Vagina (tissue), 2 donors: ENCODE results near the gene ALG9. TPM values are rescaled to one million over a fixed set of nuclear protein-coding genes. Genes with fewer than 3 reads are reported as not detected.

ENCODE experiments used
- DNase-seq, 2 donors: peaks; one replicate each; pipeline ENCODE4 v3.0.0-alpha.2; 2017; ENCODE audit errors: extremely low spot score in 2 of 2
- H3K27ac ChIP-seq: fragments of 200-600 bp; sonication (generic); one replicate; pipeline ENCODE4 v1.5.1; 2019
- H3K27me3 ChIP-seq: fragments of 200-600 bp; sonication (generic); one replicate; pipeline ENCODE4 v1.5.1; 2019
- H3K36me3 ChIP-seq, 2 donors: fragments of 200-600 bp; sonication (generic); one replicate each; pipeline ENCODE4 v1.5.1; 2017 to 2019
- H3K4me1 ChIP-seq: fragments of 200-600 bp; sonication (generic); one replicate; pipeline ENCODE4 v1.5.1; 2019
- H3K4me3 ChIP-seq, 2 donors: fragments of 200-600 bp; sonication (generic); 1 replicate in 1 of 2; 2 replicates in 1 of 2; pipeline ENCODE4 v1.5.1; 2016 to 2019
- H3K9me3 ChIP-seq: fragments of 200-600 bp; sonication (generic); one replicate; pipeline ENCODE4 v1.5.1; 2019
- CTCF ChIP-seq, 3 experiments: fragments of 450-650 bp in 2 of 3; fragments of 200-600 bp in 1 of 3; sonication (generic) in 1 of 3; IDR thresholded peaks; one replicate each; pipeline ENCODE4 v1.5.1; 2017 to 2019; ENCODE audit warnings: antibody characterized with exemption in 3 of 3, mild to moderate bottlenecking in 2 of 3, moderate library complexity in 2 of 3
- POLR2A ChIP-seq, 2 donors: fragments of 450-650 bp; IDR thresholded peaks; one replicate each; pipeline ENCODE4 v1.6.1; 2017; ENCODE audit warnings: antibody characterized with exemption in 2 of 2, mild to moderate bottlenecking in 2 of 2, moderate library complexity in 2 of 2
- POLR2AphosphoS5 ChIP-seq, 2 donors: sonication (generic); formaldehyde crosslinking; IDR thresholded peaks; one replicate each; pipeline ENCODE4 v1.9.0; 2017; ENCODE audit warnings: antibody characterized with exemption in 2 of 2, mild to moderate bottlenecking in 2 of 2, low read depth in 1 of 2; ENCODE audit not compliant: insufficient read depth in 1 of 2
- intact Hi-C: fragments of 100-400 bp; cut with DNase I; formaldehyde crosslinking; loops from one replicate; pipeline ENCODE4 v1.15.1; 2023
- total RNA-seq: library from RNA; depleted of rRNA; stranded (reverse); fragments of >200 nt; gene quantifications from one replicate; pipeline ENCODE4 v1.2.3, GENCODE V29; 2016

Gene ALG9
- total RNA-seq, 1 donor from 2014 or later: 31.7 TPM

- no peaks in the 10 kb centered on the region for H3K27me3 ChIP-seq
Observed at GRCh38 chr11:111792955-111793500, 78.4 kb downstream of the ALG9 start.

GRCh38 chr11:111792314-111792713, 79.1 kb downstream of the ALG9 start:
- Histone ChIP-seq H3K27me3 (no peaks in the 10 kb centered on the region), H3K36me3 (peaks cover 0 to 3% of the 10 kb centered on the region in 2 donors), H3K9me3 (no peaks in the 10 kb centered on the region), H3K4me1 (peaks cover 13% of the 10 kb centered on the region), H3K4me3 (no peak overlapping the region), H3K27ac (no peak overlapping the region)
- DNase-seq: no peak
- TF ChIP-seq CTCF (IDR thresholded peaks at IDR 0.05): no peak
- no peak for TF ChIP-seq POLR2AphosphoS5 (IDR thresholded peaks at IDR 0.05; ENCODE audit: insufficient read depth in 1 of 2, low read depth in 1 of 2)
- no peak for TF ChIP-seq POLR2A (IDR thresholded peaks at IDR 0.05)
- intact Hi-C loops: no loop called here

More at GRCh38 chr11:111792955-111793500, 78.4 kb downstream of the ALG9 start:
- Histone ChIP-seq H3K9me3 (no peaks in the 10 kb centered on the region), H3K36me3 (peaks cover 0 to 3% of the 10 kb centered on the region in 2 donors), H3K4me1 (peaks cover 13% of the 10 kb centered on the region), H3K4me3 (no peak overlapping the region), H3K27ac (no peak overlapping the region)
- intact Hi-C loops: no loop called here
- TF ChIP-seq CTCF (IDR thresholded peaks at IDR 0.05) (no peak), POLR2A (IDR thresholded peaks at IDR 0.05) (no peak), POLR2AphosphoS5 (IDR thresholded peaks at IDR 0.05; ENCODE audit: insufficient read depth in 1 of 2, low read depth in 1 of 2) (no peak)
- DNase-seq: no peak

DNA sequence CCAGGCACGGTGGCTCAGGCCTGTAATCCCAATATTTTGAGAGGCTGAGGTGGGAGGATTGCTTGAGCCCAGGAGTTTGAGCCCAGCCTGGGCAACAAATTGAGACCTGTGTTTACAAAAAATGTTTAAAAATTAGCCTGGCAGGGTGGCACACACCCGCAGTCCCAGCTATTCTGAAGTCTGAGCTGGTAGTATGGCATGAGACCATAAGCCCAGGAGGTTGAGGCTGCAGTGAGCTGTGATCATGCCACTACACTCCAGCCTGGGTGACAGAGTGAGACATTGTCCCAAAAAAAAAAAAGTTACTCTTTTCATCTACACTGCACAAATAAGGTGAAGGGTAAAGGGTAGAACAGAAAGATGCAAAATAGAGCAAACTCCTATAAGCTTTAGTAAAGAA, 82.9 kb downstream of the ALG9 start:
- H3K9me3 ChIP-seq: no peaks in the 10 kb centered on the region
- H3K4me3 ChIP-seq: no peak overlapping the region
- H3K27ac ChIP-seq: no peak overlapping the region
- intact Hi-C loops: no loop called here
- H3K36me3 ChIP-seq: peaks cover 0 to 25% of the 10 kb centered on the region in 2 donors
- H3K27me3 ChIP-seq: no peaks in the 10 kb centered on the region
- no peaks in the 10 kb centered on the region for H3K4me1 ChIP-seq
- no peak for DNase-seq
- TF ChIP-seq CTCF (IDR thresholded peaks at IDR 0.05): no peak
- TF ChIP-seq POLR2AphosphoS5 (IDR thresholded peaks at IDR 0.05; ENCODE audit: insufficient read depth in 1 of 2, low read depth in 1 of 2): no peak
- no peak for TF ChIP-seq POLR2A (IDR thresholded peaks at IDR 0.05)

DNA sequence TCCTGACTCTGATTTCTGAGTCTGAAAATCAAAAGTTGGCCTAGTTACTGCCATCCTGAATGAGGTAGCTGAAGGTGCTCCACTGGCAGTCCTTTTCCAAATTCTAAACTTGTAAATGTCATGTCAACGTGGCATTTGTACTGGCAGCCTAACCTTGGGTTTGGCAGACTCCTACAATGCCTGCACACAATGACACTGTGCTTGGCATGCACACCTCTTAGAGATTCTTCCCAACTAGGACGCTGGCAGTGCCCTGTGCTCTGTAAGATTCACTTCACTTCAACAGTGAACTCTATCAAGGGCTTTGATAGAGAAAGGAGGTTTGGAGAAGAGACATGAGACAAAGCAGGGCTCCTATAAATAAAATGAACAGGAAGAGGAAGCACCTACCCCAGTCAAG, 83.3 kb downstream of the ALG9 start:
- Histone ChIP-seq H3K4me1 (no peaks in the 10 kb centered on the region), H3K27me3 (no peaks in the 10 kb centered on the region), H3K9me3 (no peaks in the 10 kb centered on the region), H3K36me3 (peaks cover 0 to 25% of the 10 kb centered on the region in 2 donors), H3K4me3 (no peak overlapping the region), H3K27ac (no peak overlapping the region)
- TF ChIP-seq POLR2A (IDR thresholded peaks at IDR 0.05): no peak
- no peak for TF ChIP-seq CTCF (IDR thresholded peaks at IDR 0.05)
- no peak for TF ChIP-seq POLR2AphosphoS5 (IDR thresholded peaks at IDR 0.05; ENCODE audit: insufficient read depth in 1 of 2, low read depth in 1 of 2)
- intact Hi-C loops: no loop called here
- no peak for DNase-seq

DNA sequence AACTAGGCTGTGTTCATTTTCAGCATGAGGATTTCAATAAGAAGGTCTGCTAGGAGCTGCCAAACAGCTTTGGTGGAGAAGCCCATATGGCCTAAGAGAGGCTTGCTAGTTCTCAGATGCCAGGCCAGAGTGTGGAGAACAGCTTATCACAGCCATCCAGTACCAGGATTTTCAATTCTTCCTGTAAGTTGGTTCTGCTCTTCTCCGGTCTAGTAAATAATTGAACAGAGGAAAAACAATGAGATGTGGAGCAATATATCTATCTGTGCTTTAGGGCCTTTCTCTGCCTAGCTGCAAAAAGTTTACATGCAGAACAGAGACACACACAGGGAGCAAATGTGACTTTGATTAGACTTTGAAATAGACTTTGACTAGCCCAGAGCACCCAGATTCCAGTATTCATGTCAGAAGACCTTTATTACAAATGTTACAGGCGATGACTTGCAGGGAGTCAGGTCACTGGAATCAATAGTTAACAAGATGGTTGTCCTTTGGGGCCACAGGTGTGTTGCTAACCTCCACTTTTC, 85.4 kb downstream of the ALG9 start:
- Histone ChIP-seq H3K27me3 (no peaks in the 10 kb centered on the region), H3K4me1 (no peaks in the 10 kb centered on the region), H3K36me3 (peaks cover 0 to 25% of the 10 kb centered on the region in 2 donors), H3K9me3 (no peaks in the 10 kb centered on the region), H3K4me3 (no peak overlapping the region), H3K27ac (no peak overlapping the region)
- no peak for TF ChIP-seq POLR2AphosphoS5 (IDR thresholded peaks at IDR 0.05; ENCODE audit: insufficient read depth in 1 of 2, low read depth in 1 of 2)
- TF ChIP-seq POLR2A (IDR thresholded peaks at IDR 0.05): no peak
- TF ChIP-seq CTCF (IDR thresholded peaks at IDR 0.05): no peak
- intact Hi-C loops: no loop called here
- no peak for DNase-seq
